Measurements from ENCODE around the gene RRAS2.

DNA sequence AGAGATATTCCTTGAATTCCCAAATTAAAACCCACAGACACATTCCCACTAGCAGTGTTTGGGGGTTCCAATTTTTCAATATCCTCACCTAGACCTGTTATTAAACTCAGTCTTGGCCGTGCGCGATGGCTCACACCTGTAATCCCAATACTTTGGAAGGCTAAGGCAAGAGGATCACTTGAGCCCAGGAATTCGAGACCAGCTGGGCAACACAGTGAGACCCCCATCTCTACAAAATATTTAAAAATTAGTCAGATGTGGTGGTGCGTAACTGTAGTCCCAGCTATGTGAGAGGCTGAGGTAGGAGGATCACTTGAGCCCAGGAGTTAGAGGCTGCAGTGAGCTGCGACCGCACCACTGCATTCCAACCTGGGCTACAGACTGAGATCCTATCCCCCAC is 53.3 kb downstream of the RRAS2 start:
- TF ChIP-seq ZSCAN23 (tag by site-specific recombination; IDR thresholded peaks at IDR 0.05) (no peak), ZFP3 (tag by site-specific recombination; IDR thresholded peaks at IDR 0.05; ENCODE audit: low read depth) (no peak), SALL2 (tag by site-specific recombination; IDR thresholded peaks at IDR 0.05; ENCODE audit: borderline replicate concordance) (no peak), ZNF10 (tag by site-specific recombination; IDR thresholded peaks at IDR 0.05) (no peak), CTCF (tag by site-specific recombination; IDR thresholded peaks at IDR 0.05) (no peak), KLF16 (tag by site-specific recombination; IDR thresholded peaks at IDR 0.05) (no peak), ZNF362 (tag by site-specific recombination; IDR thresholded peaks at IDR 0.05) (no peak), ZNF274 (IDR thresholded peaks at IDR 0.05; ENCODE audit: low read length) (no peak), ZNF274 (tag by site-specific recombination; IDR thresholded peaks at IDR 0.05; ENCODE audit: borderline replicate concordance) (no peak)
- TF ChIP-seq, protein P1, sequence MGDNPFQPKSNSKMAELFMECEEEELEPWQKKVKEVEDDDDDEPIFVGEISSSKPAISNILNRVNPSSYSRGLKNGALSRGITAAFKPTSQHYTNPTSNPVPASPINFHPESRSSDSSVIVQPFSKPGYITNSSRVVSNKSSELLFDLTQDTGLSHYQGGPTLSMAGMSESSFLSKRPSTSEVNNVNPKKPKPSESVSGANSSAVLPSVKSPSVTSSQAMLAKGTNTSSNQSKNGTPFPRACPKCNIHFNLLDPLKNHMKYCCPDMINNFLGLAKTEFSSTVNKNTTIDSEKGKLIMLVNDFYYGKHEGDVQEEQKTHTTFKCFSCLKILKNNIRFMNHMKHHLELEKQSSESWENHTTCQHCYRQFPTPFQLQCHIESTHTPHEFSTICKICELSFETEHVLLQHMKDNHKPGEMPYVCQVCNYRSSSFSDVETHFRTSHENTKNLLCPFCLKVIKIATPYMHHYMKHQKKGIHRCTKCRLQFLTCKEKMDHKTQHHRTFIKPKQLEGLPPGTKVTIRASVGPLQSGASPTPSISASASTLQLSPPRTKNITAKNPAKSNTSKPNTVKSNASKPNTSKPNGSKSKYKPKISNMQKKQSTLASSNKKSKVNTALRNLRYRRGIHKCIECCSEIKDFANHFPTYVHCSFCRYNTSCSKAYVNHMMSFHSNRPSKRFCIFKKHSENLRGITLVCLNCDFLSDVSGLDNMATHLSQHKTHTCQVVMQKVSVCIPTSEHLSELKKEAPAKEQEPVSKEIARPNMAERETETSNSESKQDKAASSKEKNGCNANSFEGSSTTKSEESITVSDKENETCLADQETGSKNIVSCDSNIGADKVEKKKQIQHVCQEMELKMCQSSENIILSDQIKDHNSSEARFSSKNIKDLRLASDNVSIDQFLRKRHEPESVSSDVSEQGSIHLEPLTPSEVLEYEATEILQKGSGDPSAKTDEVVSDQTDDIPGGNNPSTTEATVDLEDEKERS (tag by site-specific recombination; IDR thresholded peaks at IDR 0.05) = no peak
- TF ChIP-seq, protein P2, sequence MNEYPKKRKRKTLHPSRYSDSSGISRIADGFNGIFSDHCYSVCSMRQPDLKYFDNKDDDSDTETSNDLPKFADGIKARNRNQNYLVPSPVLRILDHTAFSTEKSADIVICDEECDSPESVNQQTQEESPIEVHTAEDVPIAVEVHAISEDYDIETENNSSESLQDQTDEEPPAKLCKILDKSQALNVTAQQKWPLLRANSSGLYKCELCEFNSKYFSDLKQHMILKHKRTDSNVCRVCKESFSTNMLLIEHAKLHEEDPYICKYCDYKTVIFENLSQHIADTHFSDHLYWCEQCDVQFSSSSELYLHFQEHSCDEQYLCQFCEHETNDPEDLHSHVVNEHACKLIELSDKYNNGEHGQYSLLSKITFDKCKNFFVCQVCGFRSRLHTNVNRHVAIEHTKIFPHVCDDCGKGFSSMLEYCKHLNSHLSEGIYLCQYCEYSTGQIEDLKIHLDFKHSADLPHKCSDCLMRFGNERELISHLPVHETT (tag by site-specific recombination; IDR thresholded peaks at IDR 0.05) = no peak
- TF ChIP-seq, protein P3, sequence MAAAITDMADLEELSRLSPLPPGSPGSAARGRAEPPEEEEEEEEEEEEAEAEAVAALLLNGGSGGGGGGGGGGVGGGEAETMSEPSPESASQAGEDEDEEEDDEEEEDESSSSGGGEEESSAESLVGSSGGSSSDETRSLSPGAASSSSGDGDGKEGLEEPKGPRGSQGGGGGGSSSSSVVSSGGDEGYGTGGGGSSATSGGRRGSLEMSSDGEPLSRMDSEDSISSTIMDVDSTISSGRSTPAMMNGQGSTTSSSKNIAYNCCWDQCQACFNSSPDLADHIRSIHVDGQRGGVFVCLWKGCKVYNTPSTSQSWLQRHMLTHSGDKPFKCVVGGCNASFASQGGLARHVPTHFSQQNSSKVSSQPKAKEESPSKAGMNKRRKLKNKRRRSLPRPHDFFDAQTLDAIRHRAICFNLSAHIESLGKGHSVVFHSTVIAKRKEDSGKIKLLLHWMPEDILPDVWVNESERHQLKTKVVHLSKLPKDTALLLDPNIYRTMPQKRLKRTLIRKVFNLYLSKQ (tag by site-specific recombination; IDR thresholded peaks at IDR 0.05; ENCODE audit: borderline replicate concordance) = no peak
